ENCODE results near the gene GNAQ.

Gene GNAQ

GRCh38 chr9:77901771-77902170 lies 129.8 kb downstream of the GNAQ start:
- TF ChIP-seq CTCF (IDR thresholded peaks at IDR 0.05), result no peak
- Histone ChIP-seq H3K27ac (no peak overlapping the region), H3K4me3 (no peak overlapping the region)

DNA sequence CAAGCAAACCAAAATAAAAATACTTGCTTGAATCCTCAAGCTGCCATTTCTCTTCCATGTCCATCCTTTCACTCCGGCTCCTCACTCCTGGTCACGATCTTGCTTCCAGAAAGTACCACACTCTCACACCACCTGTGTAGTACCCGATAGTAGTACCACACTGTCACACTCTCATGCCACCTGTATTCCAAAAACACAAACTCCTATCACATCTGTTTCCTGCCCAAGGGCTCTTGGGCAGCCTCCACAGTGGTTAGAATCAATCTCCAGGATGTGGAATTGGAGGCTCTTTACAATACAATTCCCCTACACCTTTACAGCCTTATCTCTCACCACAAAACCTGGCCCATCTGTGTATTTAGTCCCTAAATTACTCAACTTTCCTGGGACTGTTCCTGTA lies 130.6 kb downstream of the GNAQ start:
- Histone ChIP-seq H3K27ac (no peak overlapping the region), H3K4me3 (no peak overlapping the region)
- no peak for TF ChIP-seq CTCF (IDR thresholded peaks at IDR 0.05)
- DNase-seq (ENCODE audit: low spot score), result no peak

More at GRCh38 chr9:77901771-77902170, 129.8 kb downstream of the GNAQ start:
- DNase-seq (ENCODE audit: low spot score), result no peak

DNA sequence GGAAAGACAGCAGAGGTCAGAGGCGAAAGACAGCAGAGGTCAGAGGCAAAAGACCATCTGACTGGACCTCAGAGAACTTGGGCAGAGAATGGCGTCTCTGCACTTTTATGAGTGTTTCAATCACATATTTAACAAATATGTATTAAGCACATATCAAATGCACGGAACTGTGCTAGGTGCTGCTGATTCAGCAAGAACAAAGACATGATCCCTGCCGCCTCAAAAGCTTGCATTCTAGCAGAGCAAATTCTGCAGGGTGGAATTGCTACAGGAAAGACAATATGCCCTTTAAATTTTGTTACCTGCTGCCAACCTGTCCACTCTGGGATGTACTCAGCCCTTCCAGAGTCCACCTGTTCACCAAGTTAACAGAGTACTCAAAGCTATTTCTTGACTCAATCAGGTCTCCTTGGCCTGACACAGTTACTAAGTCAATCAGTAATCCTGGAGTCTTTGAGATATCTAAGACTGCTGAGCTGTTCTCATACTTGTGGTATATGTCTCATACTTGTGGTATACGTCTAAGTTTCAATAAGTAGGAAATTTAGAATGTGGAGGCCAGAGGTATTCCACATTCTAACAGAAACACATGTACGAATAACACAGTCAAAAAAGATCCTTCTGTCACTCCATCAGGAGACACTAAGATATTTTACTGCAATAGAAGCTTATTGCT lies 131.8 kb downstream of the GNAQ start:
- TF ChIP-seq CTCF (IDR thresholded peaks at IDR 0.05), result no peak
- DNase-seq (ENCODE audit: low spot score), result no peak

DNA sequence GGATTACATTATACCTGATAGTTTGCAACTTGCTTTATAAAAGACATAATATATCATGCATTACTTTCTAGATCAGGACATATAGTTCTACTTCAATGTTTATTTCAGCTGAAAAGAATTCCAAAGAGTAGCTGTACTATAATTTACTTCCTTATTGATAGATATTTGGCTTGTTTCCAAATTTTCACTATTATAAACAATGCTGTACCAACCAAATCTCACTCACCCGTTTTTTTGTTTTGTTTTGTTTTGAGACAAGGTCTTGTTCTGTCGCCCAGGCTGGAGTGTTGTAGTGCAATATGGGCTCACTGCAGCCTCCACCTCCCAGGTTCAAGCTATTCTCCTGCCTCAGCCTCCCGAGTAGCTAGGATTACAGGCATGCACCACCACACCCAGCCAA lies 132.7 kb downstream of the GNAQ start:
- TF ChIP-seq CTCF (IDR thresholded peaks at IDR 0.05), result no peak
- no peak overlapping the region for H3K4me3 ChIP-seq
- no peak overlapping the region for H3K27ac ChIP-seq
- no peak for DNase-seq (ENCODE audit: low spot score)

More for the DNA sequence above, 131.8 kb downstream of the GNAQ start:
- H3K27ac ChIP-seq, result no peak overlapping the region
- H3K4me3 ChIP-seq, result no peak overlapping the region

DNA sequence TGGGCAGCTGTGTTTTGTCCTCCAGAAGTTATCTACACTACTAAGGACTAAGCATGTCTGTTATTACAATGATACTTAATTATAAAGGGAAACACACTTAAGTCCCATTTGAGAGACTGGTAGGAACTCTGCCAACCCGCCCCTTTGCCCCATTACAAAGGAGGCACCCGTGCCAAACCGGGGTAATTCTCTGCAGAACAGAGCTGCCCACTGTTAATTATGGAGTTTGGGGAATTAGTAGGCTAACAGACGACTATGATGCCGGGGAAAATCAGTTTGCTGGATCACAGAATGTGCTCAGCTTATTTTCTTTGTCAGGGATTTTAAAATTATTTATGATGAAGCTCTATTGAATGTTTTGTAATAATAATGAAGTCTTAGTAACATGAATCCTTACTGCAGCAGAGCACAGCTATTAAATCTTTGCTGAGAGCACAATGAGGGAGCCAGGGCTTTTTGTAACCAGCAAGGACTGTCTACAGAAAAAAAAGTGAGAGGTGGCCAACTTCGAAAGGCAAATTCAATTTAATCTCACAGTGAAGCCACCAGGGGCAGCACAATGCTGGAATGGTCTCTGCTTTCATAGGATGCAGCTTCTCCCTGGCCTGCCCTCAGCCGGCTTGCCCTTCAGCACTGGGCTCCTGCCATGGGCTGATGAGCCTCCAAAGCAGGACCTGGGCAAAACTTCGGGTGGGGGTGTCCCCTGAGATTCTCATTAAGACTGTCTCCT lies 134.5 kb downstream of the GNAQ start:
- no peak for DNase-seq (ENCODE audit: low spot score)
- H3K4me3 ChIP-seq, result no peak overlapping the region
- H3K27ac ChIP-seq, result no peak overlapping the region
- no peak for TF ChIP-seq CTCF (IDR thresholded peaks at IDR 0.05)

- DNase-seq (ENCODE audit: low spot score), result no peak
- no peak for TF ChIP-seq CTCF (IDR thresholded peaks at IDR 0.05)
- H3K27ac ChIP-seq, result no peak overlapping the region
- H3K4me3 ChIP-seq, result no peak overlapping the region
Measured at GRCh38 chr9:77896269-77896937, 135.2 kb downstream of the GNAQ start.
